GM12878 (cell line): Measurements from ENCODE around the gene SMIM5. TPM values are rescaled to one million over a fixed set of nuclear protein-coding genes. Genes with fewer than 3 reads are reported as not detected.

Experiments
- ATAC-seq: fragments of 200-7000 bp; cut with Tn5 transposase; 3 replicates; pipeline ENCODE4 v1.9.1; 2020; ENCODE audit warnings: mild to moderate bottlenecking, moderate library complexity
- BruUV-seq: library from RNA; stranded (reverse); fragments of 400-500 nt; replicated peaks from 2 replicates; lab custom pipeline; 2021; lab: Mats Ljungman, UMichigan
- CTCF ChIA-PET: fragments of 300-600 bp; sonication (Branson Sonifier 250); formaldehyde crosslinking; extraction: SDS; loops from one replicate; lab custom pipeline; 2021; ENCODE audit warnings: inconsistent platforms; lab: Yijun Ruan, JAX
- POLR2A ChIA-PET: fragments of 350-600 bp; formaldehyde crosslinking; extraction: SDS; loops from one replicate; lab custom pipeline; 2021; ENCODE audit warnings: inconsistent platforms; lab: Charles Lee
- RAD21 ChIA-PET: fragments of 300-600 bp; sonication (Branson Sonifier 250); formaldehyde crosslinking; loops from one replicate; lab custom pipeline; 2023; ENCODE audit warnings: antibody characterized with exemption; ENCODE audit not compliant: unreplicated experiment; lab: Charles Lee
- SMC1A ChIA-PET: fragments of 300-600 bp; sonication (Branson Sonifier 250); formaldehyde crosslinking; loops from one replicate; lab custom pipeline; 2023; ENCODE audit not compliant: unreplicated experiment, uncharacterized antibody; lab: Charles Lee
- DNase-seq: peaks from one replicate; pipeline ENCODE4 v3.0.0-alpha.2; 2011; ENCODE audit warnings: low read depth, low spot score
- FAIRE-seq: peaks from 3 replicates; lab custom pipeline; 2011; peaks lifted over from hg19 to GRCh38; lab: Jason Lieb, UNC
- H2AFZ ChIP-seq: 2 replicates; pipeline ENCODE4 v1.6.0; 2011; ENCODE audit warnings: low read depth, low read length, control low read depth; ENCODE audit not compliant: control insufficient read depth
- H3K27ac ChIP-seq: 2 replicates; pipeline ENCODE4 v1.5.1; 2011; ENCODE audit warnings: control low read depth; ENCODE audit not compliant: control insufficient read depth, insufficient read depth
- H3K27me3 ChIP-seq, 2 experiments: replicated peaks in 1 of 2; 2 replicates each; pipeline versions ENCODE4 v1.6.0 to v1.6.1; 2011; ENCODE audit warnings: low read length in 1 of 2; ENCODE audit not compliant: control insufficient read depth in 2 of 2, insufficient read depth in 2 of 2
- H3K36me3 ChIP-seq, 2 experiments: 2 replicates each; pipeline ENCODE4 v1.5.1; 2011; ENCODE audit warnings: low read length in 1 of 2; ENCODE audit not compliant: control insufficient read depth in 2 of 2, insufficient read depth in 2 of 2
- H3K4me1 ChIP-seq: 2 replicates; pipeline ENCODE4 v1.6.1; 2011; ENCODE audit warnings: mild to moderate bottlenecking, low read length, moderate library complexity, mixed read lengths; ENCODE audit not compliant: control insufficient read depth, insufficient read depth
- H3K4me2 ChIP-seq: 2 replicates; pipeline ENCODE4 v1.6.0; 2011; ENCODE audit warnings: control low read depth; ENCODE audit not compliant: control insufficient read depth, insufficient read depth
- H3K4me3 ChIP-seq: fragments of 200-600 bp; sonication (generic); 2 replicates; pipeline ENCODE4 v1.5.1; 2016
- H3K79me2 ChIP-seq: 2 replicates; pipeline ENCODE4 v1.6.0; 2011; ENCODE audit warnings: low read length; ENCODE audit not compliant: control insufficient read depth, insufficient read depth
- H3K9ac ChIP-seq: 2 replicates; pipeline ENCODE4 v1.8.0; 2011; ENCODE audit warnings: low read length, control low read depth, mixed read lengths; ENCODE audit not compliant: control insufficient read depth, insufficient read depth
- H3K9me3 ChIP-seq: replicated peaks from 3 replicates; pipeline ENCODE4 v1.5.1; 2011; ENCODE audit warnings: mild to moderate bottlenecking, low read length; ENCODE audit not compliant: control insufficient read depth, insufficient read depth
- H4K20me1 ChIP-seq: 2 replicates; pipeline ENCODE4 v1.6.0; 2011; ENCODE audit not compliant: control insufficient read depth, insufficient read depth
- BHLHE40 ChIP-seq, 2 experiments: fragments of 450-650 bp in 1 of 2; IDR thresholded peaks; 2 replicates each; pipeline ENCODE4 v1.6.1; 2011 to 2017; ENCODE audit warnings: low read depth in 2 of 2, borderline replicate concordance in 1 of 2, improper control_type of control experiment in 1 of 2, low read length in 1 of 2, mild to moderate bottlenecking in 1 of 2
- CREB1 ChIP-seq: IDR thresholded peaks from 2 replicates; pipeline ENCODE4 v1.6.1; 2012; ENCODE audit warnings: low read depth, mild to moderate bottlenecking, inconsistent platforms
- EGR1 ChIP-seq, 2 experiments: IDR thresholded peaks; 1 replicate in 1 of 2; 2 replicates in 1 of 2; pipeline ENCODE4 v1.6.1; 2011 to 2012; ENCODE audit warnings: low read depth in 2 of 2, low read length in 2 of 2, borderline replicate concordance in 1 of 2, mild to moderate bottlenecking in 1 of 2, moderate library complexity in 1 of 2
- GATAD2B ChIP-seq: fragments of 450-650 bp; conservative IDR thresholded peaks from 2 replicates; pipeline ENCODE4 v1.6.1; 2017; ENCODE audit warnings: low read depth, mild to moderate bottlenecking, moderate library complexity
- MAX ChIP-seq: IDR thresholded peaks from 2 replicates; pipeline ENCODE4 v1.6.1; 2012; ENCODE audit warnings: low read depth, low read length, improper control_type of control experiment
- NBN ChIP-seq: fragments of 450-650 bp; IDR thresholded peaks from 2 replicates; pipeline ENCODE4 v1.6.1; 2016
- POU2F2 ChIP-seq: IDR thresholded peaks from 3 replicates; pipeline ENCODE4 v1.6.1; 2011; ENCODE audit warnings: low read depth, mild to moderate bottlenecking, low read length, borderline replicate concordance
- ZBTB11 ChIP-seq: fragments of 450-650 bp; formaldehyde crosslinking; IDR thresholded peaks from 2 replicates; pipeline ENCODE4 v1.5.0; 2022; ENCODE audit warnings: mild to moderate bottlenecking, missing genetic modification characterization
- ZNF622 ChIP-seq: fragments of 450-650 bp; IDR thresholded peaks from 2 replicates; pipeline ENCODE4 v1.6.1; 2017; ENCODE audit warnings: mild to moderate bottlenecking, inconsistent platforms
- WGBS: methylation state at CpG from one replicate; pipeline ENCODE4 v1.1.6; 2016; ENCODE audit warnings: low lambda C conversion rate; ENCODE audit not compliant: insufficient replicate concordance, insufficient coverage; ENCODE audit errors: missing lambda C conversion rate; 5-methylcytosine and 5-hydroxymethylcytosine counted together
- in situ Hi-C: fragments of 300-500 bp; cut with MboI; formaldehyde crosslinking; loops from 9 replicates; pipeline ENCODE4 v1.14.3; 2018; ENCODE audit warnings: mixed read lengths
- intact Hi-C: fragments of 100-400 bp; cut with micrococcal nuclease; formaldehyde crosslinking; loops from one replicate; pipeline ENCODE4 v1.14.2; 2022; ENCODE audit not compliant: unreplicated experiment
- polyA plus RNA-seq, 11 experiments: library from polyadenylated mRNA; depleted of rRNA in 4 of 11; unstranded in 6 of 11; stranded (reverse) in 5 of 11; fragments of >200 nt; fragmentation: Nextera tagmentation in 4 of 11; fragmentation: Illumina TruSeq in 1 of 11; extraction: Ambion mirVana in 4 of 11; extraction: Trizol in 1 of 11; gene quantifications; 1 replicate in 1 of 11; 2 replicates in 10 of 11; pipeline versions ENCODE4 v1.2.1 to v1.2.3, GENCODE V29; 2011 to 2016; ENCODE audit warnings: inconsistent platforms in 2 of 11, missing spikeins in 2 of 11, low read depth in 1 of 11
- total RNA-seq, 4 experiments: library from RNA; depleted of rRNA in 3 of 4; stranded (reverse); fragments of >200 nt in 3 of 4; fragmentation: Illumina TruSeq in 1 of 4; extraction: Trizol in 1 of 4; gene quantifications; 2 replicates each; pipeline versions ENCODE4 v1.2.1 to v1.2.3, GENCODE V29; 2013 to 2021
- TF ChIP-seq, protein P1 (sequence below): IDR thresholded peaks from 2 replicates; pipeline ENCODE4 v1.6.1; 2012; ENCODE audit warnings: low read depth, low read length, improper control_type of control experiment
- TF ChIP-seq, protein P2 (sequence below): fragments of 450-650 bp; conservative IDR thresholded peaks from 2 replicates; pipeline ENCODE4 v1.6.1; 2017; ENCODE audit warnings: mild to moderate bottlenecking, moderate library complexity
- TF ChIP-seq, protein P3 (sequence below): fragments of 450-650 bp; IDR thresholded peaks from 2 replicates; pipeline ENCODE4 v1.6.1; 2017; ENCODE audit warnings: mild to moderate bottlenecking, low read depth, inconsistent platforms; ENCODE audit not compliant: poor library complexity, severe bottlenecking

Gene SMIM5
- total and polyA plus RNA-seq, 10 of the 15 experiments (the other 5 are each of a cell fraction or from before 2014, with no cell fraction given): 0.08 to 0.11 TPM; not detected in 8

DNA sequence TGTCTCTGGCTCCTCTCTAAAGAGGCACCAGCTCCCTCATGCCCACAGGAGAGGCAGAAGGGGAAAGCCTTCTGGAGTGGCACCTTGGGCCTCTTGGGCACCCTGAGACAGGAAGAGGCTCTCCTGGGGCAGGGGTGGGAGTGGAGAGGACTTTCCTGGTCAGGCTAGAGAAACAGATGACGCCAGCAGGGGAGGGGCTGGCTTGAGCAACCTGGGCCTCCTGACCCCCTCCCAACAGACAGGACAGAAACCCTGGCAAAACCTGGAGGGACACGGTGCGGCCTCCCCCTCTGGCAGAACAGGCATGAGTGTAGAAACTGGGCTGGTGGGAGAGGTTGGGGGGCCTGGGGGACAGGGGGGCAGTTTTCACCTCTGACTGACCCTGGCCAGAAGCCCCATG is 6.1 kb downstream of the SMIM5 start:
- BruUV-seq: no TSS peak
- peaks cover 0 to 3% of the 10 kb centered on the region in 2 experiments; a peak in 2 of 4 replicates for H3K36me3 ChIP-seq
- no peaks in the 10 kb centered on the region; the same call in 1 of the 2 replicates for H4K20me1 ChIP-seq
- no peaks in the 10 kb centered on the region for H3K4me1 ChIP-seq
- no peaks in the 10 kb centered on the region for H3K9me3 ChIP-seq
- DNase-seq (no peak), ATAC-seq (no peak), FAIRE-seq (no peak)
- no peak overlapping the region for H3K4me3 ChIP-seq
- 97% methylated on average over 3 of the region's 3 CpGs for WGBS
- H3K9ac ChIP-seq: no peak overlapping the region
- H3K27me3 ChIP-seq: no peaks in the 10 kb centered on the region
- ChIA-PET POLR2A (interaction anchor here (0.6 kb wide), 1 partner anchor 180 kb away, joined by 3 read pairs; no protein-coding TSS in a partner anchor), CTCF (interaction anchor here (13.0 kb wide), 1 partner anchor 108 kb away, joined by 336 read pairs; no protein-coding TSS in a partner anchor), RAD21 (no interaction called here), SMC1A (no interaction called here)
- H3K79me2 ChIP-seq: no peaks in the 10 kb centered on the region
- intact Hi-C loops (no loop called here), in situ Hi-C loops (loop anchor here (10.0 kb wide), 1 partner anchor 105 kb away; no protein-coding TSS in a partner anchor)
- no peak overlapping the region for H2AFZ ChIP-seq
- no peak overlapping the region for H3K27ac ChIP-seq
- no peak for TF ChIP-seq GATAD2B
- TF ChIP-seq, protein P1, sequence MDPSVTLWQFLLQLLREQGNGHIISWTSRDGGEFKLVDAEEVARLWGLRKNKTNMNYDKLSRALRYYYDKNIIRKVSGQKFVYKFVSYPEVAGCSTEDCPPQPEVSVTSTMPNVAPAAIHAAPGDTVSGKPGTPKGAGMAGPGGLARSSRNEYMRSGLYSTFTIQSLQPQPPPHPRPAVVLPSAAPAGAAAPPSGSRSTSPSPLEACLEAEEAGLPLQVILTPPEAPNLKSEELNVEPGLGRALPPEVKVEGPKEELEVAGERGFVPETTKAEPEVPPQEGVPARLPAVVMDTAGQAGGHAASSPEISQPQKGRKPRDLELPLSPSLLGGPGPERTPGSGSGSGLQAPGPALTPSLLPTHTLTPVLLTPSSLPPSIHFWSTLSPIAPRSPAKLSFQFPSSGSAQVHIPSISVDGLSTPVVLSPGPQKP: no peak
- no peak for TF ChIP-seq ZNF622
- no peak for TF ChIP-seq NBN
- no peak for TF ChIP-seq MAX
- no peak for TF ChIP-seq CREB1
- TF ChIP-seq, protein P2, sequence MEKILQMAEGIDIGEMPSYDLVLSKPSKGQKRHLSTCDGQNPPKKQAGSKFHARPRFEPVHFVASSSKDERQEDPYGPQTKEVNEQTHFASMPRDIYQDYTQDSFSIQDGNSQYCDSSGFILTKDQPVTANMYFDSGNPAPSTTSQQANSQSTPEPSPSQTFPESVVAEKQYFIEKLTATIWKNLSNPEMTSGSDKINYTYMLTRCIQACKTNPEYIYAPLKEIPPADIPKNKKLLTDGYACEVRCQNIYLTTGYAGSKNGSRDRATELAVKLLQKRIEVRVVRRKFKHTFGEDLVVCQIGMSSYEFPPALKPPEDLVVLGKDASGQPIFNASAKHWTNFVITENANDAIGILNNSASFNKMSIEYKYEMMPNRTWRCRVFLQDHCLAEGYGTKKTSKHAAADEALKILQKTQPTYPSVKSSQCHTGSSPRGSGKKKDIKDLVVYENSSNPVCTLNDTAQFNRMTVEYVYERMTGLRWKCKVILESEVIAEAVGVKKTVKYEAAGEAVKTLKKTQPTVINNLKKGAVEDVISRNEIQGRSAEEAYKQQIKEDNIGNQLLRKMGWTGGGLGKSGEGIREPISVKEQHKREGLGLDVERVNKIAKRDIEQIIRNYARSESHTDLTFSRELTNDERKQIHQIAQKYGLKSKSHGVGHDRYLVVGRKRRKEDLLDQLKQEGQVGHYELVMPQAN: no peak
- TF ChIP-seq BHLHE40 (IDR thresholded peaks at IDR 0.05; ENCODE audit: borderline replicate concordance in 1 of 2, low read depth in 2 of 2, low read length in 1 of 2): no peak
- TF ChIP-seq EGR1 (IDR thresholded peaks at IDR 0.05; ENCODE audit: borderline replicate concordance in 1 of 2, low read depth in 2 of 2, low read length in 2 of 2): no peak
- TF ChIP-seq ZBTB11 (CRISPR knock-in tag): no peak
- TF ChIP-seq, protein P3, sequence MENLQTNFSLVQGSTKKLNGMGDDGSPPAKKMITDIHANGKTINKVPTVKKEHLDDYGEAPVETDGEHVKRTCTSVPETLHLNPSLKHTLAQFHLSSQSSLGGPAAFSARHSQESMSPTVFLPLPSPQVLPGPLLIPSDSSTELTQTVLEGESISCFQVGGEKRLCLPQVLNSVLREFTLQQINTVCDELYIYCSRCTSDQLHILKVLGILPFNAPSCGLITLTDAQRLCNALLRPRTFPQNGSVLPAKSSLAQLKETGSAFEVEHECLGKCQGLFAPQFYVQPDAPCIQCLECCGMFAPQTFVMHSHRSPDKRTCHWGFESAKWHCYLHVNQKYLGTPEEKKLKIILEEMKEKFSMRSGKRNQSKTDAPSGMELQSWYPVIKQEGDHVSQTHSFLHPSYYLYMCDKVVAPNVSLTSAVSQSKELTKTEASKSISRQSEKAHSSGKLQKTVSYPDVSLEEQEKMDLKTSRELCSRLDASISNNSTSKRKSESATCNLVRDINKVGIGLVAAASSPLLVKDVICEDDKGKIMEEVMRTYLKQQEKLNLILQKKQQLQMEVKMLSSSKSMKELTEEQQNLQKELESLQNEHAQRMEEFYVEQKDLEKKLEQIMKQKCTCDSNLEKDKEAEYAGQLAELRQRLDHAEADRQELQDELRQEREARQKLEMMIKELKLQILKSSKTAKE: no peak
- no peak for TF ChIP-seq POU2F2
- no peak overlapping the region for H3K4me2 ChIP-seq
